ENCODE data around the gene HUNK.
A peak's percentile ranks its signal among the peaks of the same experiment; 100 is the strongest.
"Not testable (repeated sequence)": the region's sequence is repeated elsewhere in the genome, so short reads cannot be mapped to it uniquely, and the experiment has no call there.

The HUNK gene

GRCh38 chr21:31869750-31870149, 3.1 kb upstream of the HUNK start:
- no peak for TF ChIP-seq CTCF (conservative IDR thresholded peaks at IDR 0.05; ENCODE audit: control insufficient read depth, insufficient read depth, low read depth, low read length)
- DNase-seq (ENCODE audit: low read depth): no peak
- H3K4me3 ChIP-seq (ENCODE audit: control insufficient read depth, low read depth, low read length): no peak overlapping the region

- H3K4me3 ChIP-seq (ENCODE audit: control insufficient read depth, low read depth, low read length): no peak overlapping the region
- no peak for DNase-seq (ENCODE audit: low read depth)
- TF ChIP-seq CTCF (conservative IDR thresholded peaks at IDR 0.05; ENCODE audit: control insufficient read depth, insufficient read depth, low read depth, low read length): no peak
Observed at GRCh38 chr21:31870472-31871193, 2.2 kb upstream of the HUNK start.

- DNase-seq (ENCODE audit: low read depth); H3K4me3 ChIP-seq (ENCODE audit: control insufficient read depth, low read depth, low read length): not testable (repeated sequence)
Observed at GRCh38 chr21:31871371-31871770, 1.4 kb upstream of the HUNK start.

- no peak for TF ChIP-seq CTCF (conservative IDR thresholded peaks at IDR 0.05; ENCODE audit: control insufficient read depth, insufficient read depth, low read depth, low read length)
- no peak overlapping the region for H3K4me3 ChIP-seq (ENCODE audit: control insufficient read depth, low read depth, low read length)
- DNase-seq (ENCODE audit: low read depth): no peak
Observed at GRCh38 chr21:31872072-31872451, 758 bp upstream of the HUNK start.

GRCh38 chr21:31873275-31873695, 465 bp downstream of the HUNK start:
- DNase-seq (ENCODE audit: low read depth): no peak
- H3K4me3 ChIP-seq (ENCODE audit: control insufficient read depth, low read depth, low read length): no peak overlapping the region
- no peak for TF ChIP-seq CTCF (conservative IDR thresholded peaks at IDR 0.05; ENCODE audit: control insufficient read depth, insufficient read depth, low read depth, low read length)

- H3K4me3 ChIP-seq (ENCODE audit: control insufficient read depth, low read depth, low read length): peak overlapping the region; percentile 19
- DNase-seq (ENCODE audit: low read depth): no peak
Observed at GRCh38 chr21:31873696-31874599, 1.1 kb downstream of the HUNK start.

More at GRCh38 chr21:31873696-31874599, 1.1 kb downstream of the HUNK start:
- TF ChIP-seq CTCF (conservative IDR thresholded peaks at IDR 0.05; ENCODE audit: control insufficient read depth, insufficient read depth, low read depth, low read length): no peak
